HEK293 (cell line): ENCODE measurements around the gene DOCK4.

Source experiments
- CTCF ChIP-seq: fragments of 450-650 bp; formaldehyde crosslinking; IDR thresholded peaks from 2 replicates; pipeline ENCODE4 v1.5.1; 2016; ENCODE audit warnings: missing biosample characterization, missing genetic modification characterization
- FEZF1 ChIP-seq: fragments of 450-650 bp; formaldehyde crosslinking; IDR thresholded peaks from 2 replicates; pipeline ENCODE4 v1.5.1; 2016; ENCODE audit warnings: missing biosample characterization, missing genetic modification characterization
- MZF1 ChIP-seq: fragments of 450-650 bp; formaldehyde crosslinking; IDR thresholded peaks from 2 replicates; pipeline ENCODE4 v1.5.1; 2017; ENCODE audit warnings: missing biosample characterization, missing genetic modification characterization, borderline replicate concordance
- PRDM1 ChIP-seq: fragments of 450-650 bp; formaldehyde crosslinking; IDR thresholded peaks from 2 replicates; pipeline ENCODE4; 2016; ENCODE audit warnings: missing biosample characterization, missing genetic modification characterization
- SETDB1 ChIP-seq: IDR thresholded peaks from one replicate; pipeline ENCODE4 v1.6.1; 2017; ENCODE audit warnings: mild to moderate bottlenecking, low read length, moderate library complexity, mixed read lengths; ENCODE audit not compliant: insufficient read length
- SP2 ChIP-seq: fragments of 450-650 bp; formaldehyde crosslinking; IDR thresholded peaks from 2 replicates; pipeline ENCODE4 v1.5.1; 2016; ENCODE audit warnings: missing biosample characterization, missing genetic modification characterization
- ZNF274 ChIP-seq, 2 experiments: fragments of 200-500 bp in 1 of 2; fragments of 450-650 bp in 1 of 2; sonication (Bioruptor generic) in 1 of 2; formaldehyde crosslinking in 1 of 2; IDR thresholded peaks; 2 replicates each; pipeline versions ENCODE4 v1.5.1 to v1.6.1; 2014 to 2016; ENCODE audit warnings: borderline replicate concordance in 1 of 2, inconsistent platforms in 1 of 2, low read length in 1 of 2, missing biosample characterization in 1 of 2, missing genetic modification characterization in 1 of 2
- ZNF302 ChIP-seq: fragments of 450-650 bp; formaldehyde crosslinking; IDR thresholded peaks from 2 replicates; pipeline ENCODE4 v1.5.1; 2016; ENCODE audit warnings: missing biosample characterization, missing genetic modification characterization, low read depth
- TF ChIP-seq, protein P1 (sequence below): fragments of 450-650 bp; formaldehyde crosslinking; IDR thresholded peaks from 2 replicates; pipeline ENCODE4 v1.5.1; 2016; ENCODE audit warnings: missing biosample characterization, missing genetic modification characterization
- TF ChIP-seq, protein P2 (sequence below): fragments of 450-650 bp; formaldehyde crosslinking; IDR thresholded peaks from 2 replicates; pipeline ENCODE4 v1.5.1; 2017; ENCODE audit warnings: missing biosample characterization, missing genetic modification characterization
- TF ChIP-seq, protein P3 (sequence below): fragments of 450-650 bp; formaldehyde crosslinking; IDR thresholded peaks from 2 replicates; pipeline ENCODE4 v1.5.1; 2016; ENCODE audit warnings: missing biosample characterization, missing genetic modification characterization

DNA sequence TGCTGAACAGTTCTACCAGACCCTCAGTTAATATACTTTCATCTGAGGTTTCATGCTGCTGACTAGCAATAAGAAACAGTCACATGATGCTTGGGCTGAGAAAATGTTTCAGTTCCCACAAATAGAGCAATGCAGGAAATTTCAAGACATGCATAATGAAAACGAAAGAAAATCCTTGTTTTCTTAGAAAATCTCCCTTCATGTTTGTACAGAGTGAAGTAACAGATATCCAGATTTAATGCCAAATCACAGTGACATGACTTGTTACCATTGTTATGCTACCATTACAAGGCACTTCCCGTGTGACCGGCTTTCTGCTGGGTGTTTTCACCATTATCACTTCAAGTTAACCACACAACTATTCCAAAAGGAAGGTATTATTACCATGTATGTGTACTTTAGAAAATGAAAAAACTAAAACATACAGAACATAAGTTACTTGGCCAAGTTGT, 121.7 kb downstream of the DOCK4 start:
- TF ChIP-seq PRDM1 (tag by site-specific recombination) = no peak
- TF ChIP-seq CTCF = no peak
- TF ChIP-seq, protein P1, sequence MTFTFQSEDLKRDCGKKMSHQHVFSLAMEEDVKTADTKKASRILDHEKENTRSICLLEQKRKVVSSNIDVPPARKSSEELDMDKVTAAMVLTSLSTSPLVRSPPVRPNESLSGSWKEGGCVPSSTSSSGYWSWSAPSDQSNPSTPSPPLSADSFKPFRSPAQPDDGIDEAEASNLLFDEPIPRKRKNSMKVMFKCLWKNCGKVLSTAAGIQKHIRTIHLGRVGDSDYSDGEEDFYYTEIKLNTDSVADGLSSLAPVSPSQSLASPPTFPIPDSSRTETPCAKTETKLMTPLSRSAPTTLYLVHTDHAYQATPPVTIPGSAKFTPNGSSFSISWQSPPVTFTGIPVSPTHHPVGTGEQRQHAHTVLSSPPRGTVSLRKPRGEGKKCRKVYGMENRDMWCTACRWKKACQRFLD (tag by site-specific recombination) = no peak
- no peak for TF ChIP-seq SP2
- TF ChIP-seq MZF1 (tag by site-specific recombination) = no peak
- no peak for TF ChIP-seq SETDB1
- no peak for TF ChIP-seq ZNF302 (tag by site-specific recombination)
- no peak for TF ChIP-seq FEZF1 (tag by site-specific recombination)
- TF ChIP-seq, protein P2, sequence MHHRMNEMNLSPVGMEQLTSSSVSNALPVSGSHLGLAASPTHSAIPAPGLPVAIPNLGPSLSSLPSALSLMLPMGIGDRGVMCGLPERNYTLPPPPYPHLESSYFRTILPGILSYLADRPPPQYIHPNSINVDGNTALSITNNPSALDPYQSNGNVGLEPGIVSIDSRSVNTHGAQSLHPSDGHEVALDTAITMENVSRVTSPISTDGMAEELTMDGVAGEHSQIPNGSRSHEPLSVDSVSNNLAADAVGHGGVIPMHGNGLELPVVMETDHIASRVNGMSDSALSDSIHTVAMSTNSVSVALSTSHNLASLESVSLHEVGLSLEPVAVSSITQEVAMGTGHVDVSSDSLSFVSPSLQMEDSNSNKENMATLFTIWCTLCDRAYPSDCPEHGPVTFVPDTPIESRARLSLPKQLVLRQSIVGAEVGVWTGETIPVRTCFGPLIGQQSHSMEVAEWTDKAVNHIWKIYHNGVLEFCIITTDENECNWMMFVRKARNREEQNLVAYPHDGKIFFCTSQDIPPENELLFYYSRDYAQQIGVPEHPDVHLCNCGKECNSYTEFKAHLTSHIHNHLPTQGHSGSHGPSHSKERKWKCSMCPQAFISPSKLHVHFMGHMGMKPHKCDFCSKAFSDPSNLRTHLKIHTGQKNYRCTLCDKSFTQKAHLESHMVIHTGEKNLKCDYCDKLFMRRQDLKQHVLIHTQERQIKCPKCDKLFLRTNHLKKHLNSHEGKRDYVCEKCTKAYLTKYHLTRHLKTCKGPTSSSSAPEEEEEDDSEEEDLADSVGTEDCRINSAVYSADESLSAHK (tag by site-specific recombination) = no peak
- no peak for TF ChIP-seq ZNF274 (IDR thresholded peaks at IDR 0.05; ENCODE audit: low read length)
- no peak for TF ChIP-seq ZNF274 (tag by site-specific recombination; IDR thresholded peaks at IDR 0.05; ENCODE audit: borderline replicate concordance)
- TF ChIP-seq, protein P3, sequence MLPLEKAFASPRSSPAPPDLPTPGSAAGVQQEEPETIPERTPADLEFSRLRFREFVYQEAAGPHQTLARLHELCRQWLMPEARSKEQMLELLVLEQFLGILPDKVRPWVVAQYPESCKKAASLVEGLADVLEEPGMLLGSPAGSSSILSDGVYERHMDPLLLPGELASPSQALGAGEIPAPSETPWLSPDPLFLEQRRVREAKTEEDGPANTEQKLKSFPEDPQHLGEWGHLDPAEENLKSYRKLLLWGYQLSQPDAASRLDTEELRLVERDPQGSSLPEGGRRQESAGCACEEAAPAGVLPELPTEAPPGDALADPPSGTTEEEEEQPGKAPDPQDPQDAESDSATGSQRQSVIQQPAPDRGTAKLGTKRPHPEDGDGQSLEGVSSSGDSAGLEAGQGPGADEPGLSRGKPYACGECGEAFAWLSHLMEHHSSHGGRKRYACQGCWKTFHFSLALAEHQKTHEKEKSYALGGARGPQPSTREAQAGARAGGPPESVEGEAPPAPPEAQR (tag by site-specific recombination) = no peak
